ENCODE results near the gene TRIM26. TPM values are rescaled to one million over a fixed set of nuclear protein-coding genes. Genes with fewer than 3 reads are reported as not detected.

TRIM26 gene
- total and polyA plus RNA-seq, 2 of the 13 experiments (the other 11 are each of a cell fraction or from before 2014, with no cell fraction given), result 27.1 to 38.7 TPM

GRCh38 chr6:30213667-30213956 lies 406 bp upstream of the TRIM26 start (continued):
- TF ChIP-seq ZNF281 (CRISPR knock-in tag; IDR thresholded peaks at IDR 0.05; ENCODE audit: borderline replicate concordance) (no peak), CREB1 (IDR thresholded peaks at IDR 0.05) (no peak), CREB1 (CRISPR knock-in tag; IDR thresholded peaks at IDR 0.05) (peak; percentile 81), ZFP37 (CRISPR knock-in tag; IDR thresholded peaks at IDR 0.05; ENCODE audit: borderline replicate concordance) (no peak), MAFG (CRISPR knock-in tag; IDR thresholded peaks at IDR 0.05) (no peak), SOX13 (IDR thresholded peaks at IDR 0.05) (no peak; the same call in 1 of the 2 replicates), SOX13 (CRISPR knock-in tag; conservative IDR thresholded peaks at IDR 0.05 in 1 of 2, IDR thresholded peaks at IDR 0.05 in 1 of 2) (no peak), ZZZ3 (CRISPR knock-in tag; IDR thresholded peaks at IDR 0.05; ENCODE audit: borderline replicate concordance) (no peak), BCL6 (CRISPR knock-in tag; IDR thresholded peaks at IDR 0.05) (no peak), ZFYVE20 (CRISPR knock-in tag; IDR thresholded peaks at IDR 0.05; ENCODE audit: borderline replicate concordance, low read depth) (no peak), NR2F6 (IDR thresholded peaks at IDR 0.05) (no peak), NR2F6 (CRISPR knock-in tag; IDR thresholded peaks at IDR 0.05) (no peak), RAD51 (IDR thresholded peaks at IDR 0.05; ENCODE audit: borderline replicate concordance) (no peak), BHLHE40 (IDR thresholded peaks at IDR 0.05; ENCODE audit: low read length) (no peak), ZNF773 (CRISPR knock-in tag; IDR thresholded peaks at IDR 0.05; ENCODE audit: borderline replicate concordance) (no peak), ZNF749 (CRISPR knock-in tag; IDR thresholded peaks at IDR 0.05; ENCODE audit: borderline replicate concordance) (no peak), ZBTB39 (CRISPR knock-in tag; IDR thresholded peaks at IDR 0.05) (no peak), ZNF572 (CRISPR knock-in tag; IDR thresholded peaks at IDR 0.05) (0 out of 2 replicates have a peak, but pooled peaks have one; percentile 70), PATZ1 (CRISPR knock-in tag; IDR thresholded peaks at IDR 0.05) (no peak), ZMYM2 (CRISPR knock-in tag; IDR thresholded peaks at IDR 0.05) (no peak), TAF15 (IDR thresholded peaks at IDR 0.05; ENCODE audit: low read depth, low read length, poor library complexity, severe bottlenecking) (no peak), KDM2A (CRISPR knock-in tag; IDR thresholded peaks at IDR 0.05; ENCODE audit: borderline replicate concordance, low read depth) (no peak), CBX1 (IDR thresholded peaks at IDR 0.05; ENCODE audit: low read depth) (peak; percentile 2), JARID2 (CRISPR knock-in tag; IDR thresholded peaks at IDR 0.05; ENCODE audit: insufficient replicate concordance) (no peak), FUBP1 (CRISPR knock-in tag; IDR thresholded peaks at IDR 0.05; ENCODE audit: borderline replicate concordance) (no peak)
